Breast epithelium (tissue), 3 donors: ENCODE measurements around the gene CTTNBP2NL.

Source experiments
- POLR2A ChIP-seq: fragments of 450-650 bp; IDR thresholded peaks from one replicate; pipeline ENCODE4 v1.6.1; 2016; ENCODE audit warnings: antibody characterized with exemption, mild to moderate bottlenecking, moderate library complexity
- POLR2AphosphoS5 ChIP-seq, 3 donors: sonication (generic); formaldehyde crosslinking; IDR thresholded peaks; one replicate each; pipeline ENCODE4 v1.6.1; 2017; ENCODE audit warnings: antibody characterized with exemption in 3 of 3
- TF ChIP-seq, protein P1 (sequence below), 3 donors: fragments of 450-650 bp; IDR thresholded peaks; one replicate each; pipeline ENCODE4 v1.5.1; 2016 to 2017; ENCODE audit warnings: antibody characterized with exemption in 3 of 3, mild to moderate bottlenecking in 3 of 3, moderate library complexity in 3 of 3

- TF ChIP-seq, protein P1, sequence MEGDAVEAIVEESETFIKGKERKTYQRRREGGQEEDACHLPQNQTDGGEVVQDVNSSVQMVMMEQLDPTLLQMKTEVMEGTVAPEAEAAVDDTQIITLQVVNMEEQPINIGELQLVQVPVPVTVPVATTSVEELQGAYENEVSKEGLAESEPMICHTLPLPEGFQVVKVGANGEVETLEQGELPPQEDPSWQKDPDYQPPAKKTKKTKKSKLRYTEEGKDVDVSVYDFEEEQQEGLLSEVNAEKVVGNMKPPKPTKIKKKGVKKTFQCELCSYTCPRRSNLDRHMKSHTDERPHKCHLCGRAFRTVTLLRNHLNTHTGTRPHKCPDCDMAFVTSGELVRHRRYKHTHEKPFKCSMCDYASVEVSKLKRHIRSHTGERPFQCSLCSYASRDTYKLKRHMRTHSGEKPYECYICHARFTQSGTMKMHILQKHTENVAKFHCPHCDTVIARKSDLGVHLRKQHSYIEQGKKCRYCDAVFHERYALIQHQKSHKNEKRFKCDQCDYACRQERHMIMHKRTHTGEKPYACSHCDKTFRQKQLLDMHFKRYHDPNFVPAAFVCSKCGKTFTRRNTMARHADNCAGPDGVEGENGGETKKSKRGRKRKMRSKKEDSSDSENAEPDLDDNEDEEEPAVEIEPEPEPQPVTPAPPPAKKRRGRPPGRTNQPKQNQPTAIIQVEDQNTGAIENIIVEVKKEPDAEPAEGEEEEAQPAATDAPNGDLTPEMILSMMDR (IDR thresholded peaks at IDR 0.05) = no peak
- TF ChIP-seq POLR2AphosphoS5 (IDR thresholded peaks at IDR 0.05) = no peak
- no peak for TF ChIP-seq POLR2A
Measured at GRCh38 chr1:112388436-112388835, 7.6 kb upstream of the CTTNBP2NL start.
